ENCODE measurements around the gene MAPK1.

- TF ChIP-seq EZH2phosphoT487 (IDR thresholded peaks at IDR 0.05; ENCODE audit: insufficient read depth, low read depth): no peak
- no peak for TF ChIP-seq EZH2 (IDR thresholded peaks at IDR 0.05; ENCODE audit: insufficient read depth, poor library complexity, severe bottlenecking)
These were observed 87.2 kb downstream of the MAPK1 start for GRCh38 chr22:21780259-21780658.
